ENCODE data around the gene ARMH3.

- TF ChIP-seq CTCF (conservative IDR thresholded peaks at IDR 0.05): no peak
- TF ChIP-seq EZH2 (IDR thresholded peaks at IDR 0.05; ENCODE audit: low read depth): no peak
Measured at GRCh38 chr10:101960879-101961395, 95.0 kb downstream of the ARMH3 start.

Data from PC-9 (cell line).